Chondrocyte (in vitro differentiated cells): ENCODE data around the gene LPAR1. TPM values are rescaled to one million over a fixed set of nuclear protein-coding genes. Genes with fewer than 3 reads are reported as not detected.

Source experiments
- DNase-seq: peaks from one replicate; pipeline ENCODE4 v3.0.0; 2021; ENCODE audit warnings: mixed read lengths, low spot score
- H3K27ac Mint-ChIP-seq: one replicate; pipeline ENCODE4 v1.8.0; 2021; ENCODE audit warnings: mild to moderate bottlenecking, moderate library complexity, mixed read lengths; ENCODE audit not compliant: unreplicated experiment
- H3K27me3 Mint-ChIP-seq: 2 replicates; pipeline ENCODE4 v1.8.0; 2021; ENCODE audit warnings: low read depth, mixed read lengths
- H3K36me3 Mint-ChIP-seq: 2 replicates; pipeline ENCODE4 v1.8.0; 2021; ENCODE audit warnings: low read depth, mixed read lengths
- H3K4me1 Mint-ChIP-seq: 2 replicates; pipeline ENCODE4 v1.8.0; 2021; ENCODE audit warnings: low read depth, mild to moderate bottlenecking, mixed read lengths
- H3K4me3 Mint-ChIP-seq: one replicate; pipeline ENCODE4 v1.8.0; 2021; ENCODE audit warnings: mild to moderate bottlenecking, moderate library complexity, mixed read lengths; ENCODE audit not compliant: unreplicated experiment
- H3K9me3 Mint-ChIP-seq: 2 replicates; pipeline ENCODE4 v1.8.0; 2021; ENCODE audit warnings: low read depth, mixed read lengths
- total RNA-seq: library from RNA; stranded (reverse); gene quantifications from 3 replicates; pipeline ENCODE4 v1.2.1, GENCODE V29; 2021
- TF ChIP-seq, protein P1 (sequence below): fragments of 200-600 bp; sonication (generic); IDR thresholded peaks from 2 replicates; pipeline ENCODE4 v1.5.0; 2021; ENCODE audit warnings: antibody characterized with exemption, mild to moderate bottlenecking, moderate library complexity

The LPAR1 gene
- total RNA-seq, 1 donor from 2014 or later = 33.5 TPM

DNA sequence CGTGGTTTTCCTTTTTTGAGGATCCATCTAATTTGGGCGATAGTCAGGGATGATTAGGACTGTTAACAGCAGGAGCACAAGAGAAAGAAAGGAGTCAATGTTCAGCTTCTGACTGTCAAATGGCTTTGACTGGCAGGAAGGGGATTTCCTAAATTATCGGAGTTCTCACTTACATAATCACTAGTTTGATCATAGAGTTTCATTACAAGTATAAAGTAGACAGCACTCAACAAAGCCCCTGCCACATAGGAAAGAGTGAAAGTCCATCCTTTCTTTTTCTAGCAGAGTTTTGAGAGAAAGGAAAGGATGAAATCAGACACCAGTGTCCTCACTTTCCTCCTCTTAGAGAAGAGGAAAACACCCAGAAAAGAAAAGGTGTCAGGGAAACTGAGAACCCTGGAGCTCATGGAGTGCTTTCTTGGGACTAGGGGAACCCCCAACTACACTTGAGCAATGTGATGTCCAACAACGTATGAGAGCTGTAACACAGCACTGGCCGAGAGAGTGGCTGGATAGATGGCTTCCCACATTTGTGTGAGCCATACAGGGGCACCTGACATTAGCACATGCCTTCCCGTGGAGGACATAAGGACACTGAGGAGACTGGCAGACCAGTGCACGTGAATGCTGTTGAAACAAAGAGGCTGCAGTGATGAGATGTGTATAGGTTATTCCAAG, 26.0 kb upstream of the LPAR1 start:
- Mint-ChIP-seq H3K4me1 (peaks cover 13% of the 10 kb centered on the region), H3K27me3 (no peaks in the 10 kb centered on the region), H3K27ac (no peak overlapping the region), H3K4me3 (no peak overlapping the region), H3K36me3 (peaks cover 3% of the 10 kb centered on the region), H3K9me3 (peaks cover 8% of the 10 kb centered on the region)
- TF ChIP-seq, protein P1, sequence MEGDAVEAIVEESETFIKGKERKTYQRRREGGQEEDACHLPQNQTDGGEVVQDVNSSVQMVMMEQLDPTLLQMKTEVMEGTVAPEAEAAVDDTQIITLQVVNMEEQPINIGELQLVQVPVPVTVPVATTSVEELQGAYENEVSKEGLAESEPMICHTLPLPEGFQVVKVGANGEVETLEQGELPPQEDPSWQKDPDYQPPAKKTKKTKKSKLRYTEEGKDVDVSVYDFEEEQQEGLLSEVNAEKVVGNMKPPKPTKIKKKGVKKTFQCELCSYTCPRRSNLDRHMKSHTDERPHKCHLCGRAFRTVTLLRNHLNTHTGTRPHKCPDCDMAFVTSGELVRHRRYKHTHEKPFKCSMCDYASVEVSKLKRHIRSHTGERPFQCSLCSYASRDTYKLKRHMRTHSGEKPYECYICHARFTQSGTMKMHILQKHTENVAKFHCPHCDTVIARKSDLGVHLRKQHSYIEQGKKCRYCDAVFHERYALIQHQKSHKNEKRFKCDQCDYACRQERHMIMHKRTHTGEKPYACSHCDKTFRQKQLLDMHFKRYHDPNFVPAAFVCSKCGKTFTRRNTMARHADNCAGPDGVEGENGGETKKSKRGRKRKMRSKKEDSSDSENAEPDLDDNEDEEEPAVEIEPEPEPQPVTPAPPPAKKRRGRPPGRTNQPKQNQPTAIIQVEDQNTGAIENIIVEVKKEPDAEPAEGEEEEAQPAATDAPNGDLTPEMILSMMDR = no peak
- DNase-seq = no peak

DNA sequence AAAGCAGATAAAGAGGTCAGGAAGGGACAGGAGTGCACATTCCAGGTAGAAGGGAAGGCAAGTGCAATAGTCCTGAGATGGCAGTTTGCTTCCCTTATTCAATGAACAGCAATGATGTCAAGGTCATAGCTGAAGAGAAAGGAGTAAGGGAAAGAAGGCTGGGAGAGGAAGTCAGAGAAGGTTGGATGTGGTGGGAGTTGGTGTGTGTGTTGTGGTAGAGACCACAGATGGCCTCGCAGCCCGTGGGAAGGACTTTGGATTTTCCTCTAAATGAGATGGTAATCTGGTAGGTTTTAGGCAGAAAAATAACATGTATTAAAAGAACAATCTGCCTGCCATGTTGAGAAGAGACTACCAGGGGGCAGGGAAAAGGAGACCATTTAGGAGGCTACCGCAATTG, 25.1 kb upstream of the LPAR1 start:
- Mint-ChIP-seq H3K36me3 (peaks cover 3% of the 10 kb centered on the region), H3K4me1 (peaks cover 13% of the 10 kb centered on the region), H3K27ac (no peak overlapping the region), H3K4me3 (no peak overlapping the region), H3K27me3 (no peaks in the 10 kb centered on the region), H3K9me3 (peaks cover 8% of the 10 kb centered on the region)
- TF ChIP-seq, protein P1 = no peak
- no peak for DNase-seq

DNA sequence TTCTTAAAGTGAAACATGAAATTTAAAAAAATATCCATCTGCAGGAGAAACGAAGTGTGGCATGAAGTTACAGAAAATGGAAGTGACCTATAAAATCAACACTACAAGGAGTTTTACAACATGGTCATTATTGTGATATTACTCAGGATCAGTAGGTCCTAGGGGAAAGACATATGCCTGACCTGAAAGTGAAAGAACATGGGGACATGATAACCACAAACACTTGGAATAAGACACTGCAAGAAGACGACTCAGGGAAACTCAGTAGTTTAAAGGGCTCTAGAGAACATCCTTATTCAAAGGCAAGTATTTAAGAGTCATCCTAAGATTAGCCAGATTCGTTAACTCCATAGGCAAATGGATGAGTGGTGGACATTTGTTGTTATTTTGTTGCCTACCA, 19.9 kb upstream of the LPAR1 start:
- Mint-ChIP-seq H3K4me1 (peaks cover 2% of the 10 kb centered on the region), H3K27me3 (no peaks in the 10 kb centered on the region), H3K4me3 (no peak overlapping the region), H3K27ac (no peak overlapping the region), H3K9me3 (peaks cover 10% of the 10 kb centered on the region), H3K36me3 (peaks cover 3% of the 10 kb centered on the region)
- TF ChIP-seq, protein P1 = no peak
- DNase-seq = no peak

DNA sequence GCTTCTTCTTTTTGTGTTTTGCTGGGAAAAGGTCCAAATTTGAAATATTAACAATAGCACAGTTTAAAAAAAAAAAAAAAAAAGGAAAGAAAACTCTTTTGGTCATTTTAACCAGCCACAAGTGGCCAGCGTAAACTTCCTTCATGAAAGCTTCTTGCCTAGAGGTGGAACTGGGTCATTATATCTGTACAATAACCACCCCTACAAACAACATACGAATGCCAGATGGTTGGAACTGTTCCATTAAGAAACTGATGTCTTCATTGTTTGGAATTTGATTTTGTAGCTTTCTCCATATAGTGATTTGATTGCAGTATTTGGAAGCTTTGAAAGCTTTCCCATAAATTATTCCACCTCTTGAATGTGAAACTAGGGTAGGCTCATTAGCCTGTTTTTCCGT, 18.3 kb upstream of the LPAR1 start:
- TF ChIP-seq, protein P1 = no peak
- Mint-ChIP-seq H3K9me3 (peaks cover 10% of the 10 kb centered on the region), H3K36me3 (peaks cover 3% of the 10 kb centered on the region), H3K27ac (no peak overlapping the region), H3K4me3 (no peak overlapping the region), H3K27me3 (no peaks in the 10 kb centered on the region), H3K4me1 (peaks cover 7% of the 10 kb centered on the region)
- no peak for DNase-seq

DNA sequence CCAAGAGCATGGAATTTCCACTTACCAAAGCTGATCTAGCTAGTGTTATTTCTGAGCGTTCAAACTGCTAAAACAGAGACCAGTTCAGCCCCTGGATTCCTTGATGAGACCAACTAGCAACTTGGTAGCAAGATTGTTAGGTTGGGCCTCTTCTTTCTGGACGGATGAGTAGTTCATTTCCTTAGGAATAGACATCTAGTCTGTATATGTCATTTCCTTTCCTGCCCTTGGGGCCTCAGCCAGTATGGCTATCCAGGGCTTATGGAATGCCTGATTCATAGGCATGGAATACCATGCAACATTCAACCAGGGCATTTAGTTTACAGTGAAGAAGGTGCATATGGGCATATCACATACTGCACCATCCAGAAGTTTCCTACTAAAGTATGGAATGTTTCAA, 14.5 kb upstream of the LPAR1 start:
- Mint-ChIP-seq H3K4me3 (no peak overlapping the region), H3K27ac (no peak overlapping the region), H3K9me3 (peaks cover 2% of the 10 kb centered on the region), H3K27me3 (no peaks in the 10 kb centered on the region), H3K36me3 (no peaks in the 10 kb centered on the region), H3K4me1 (peaks cover 11% of the 10 kb centered on the region)
- no peak for DNase-seq
- TF ChIP-seq, protein P1 = no peak
